NCI-H146 (cell line): ENCODE results near the gene KRTAP10-4.

Experiments used
- DNase-seq: peaks from one replicate; lab custom pipeline; 2025; lab: John Stamatoyannopoulos, UW

Gene KRTAP10-4

GRCh38 chr21:44617071-44617501 lies 43.6 kb downstream of the KRTAP10-4 start:
- no peak for DNase-seq

- DNase-seq: no peak
Observed at GRCh38 chr21:44618504-44618903, 45.0 kb downstream of the KRTAP10-4 start.

- no peak for DNase-seq
Observed at GRCh38 chr21:44618909-44619308, 45.4 kb downstream of the KRTAP10-4 start.

GRCh38 chr21:44619886-44620285 lies 46.4 kb downstream of the KRTAP10-4 start:
- no peak for DNase-seq

GRCh38 chr21:44623575-44623974 lies 50.0 kb downstream of the KRTAP10-4 start:
- DNase-seq: no peak
